ENCODE results near the gene TSPAN3. TPM values are rescaled to one million over a fixed set of nuclear protein-coding genes. Genes with fewer than 3 reads are reported as not detected.

Gene TSPAN3
- total RNA-seq, 2 donors from 2014 or later, result 111 to 128 TPM

- intact Hi-C loops (cut with DNase I), result no loop called here
- DNase-seq (ENCODE audit: low spot score), result no peak
Measured at GRCh38 chr15:77093436-77093835, 22.5 kb upstream of the TSPAN3 start.

GRCh38 chr15:77091097-77091496, 20.2 kb upstream of the TSPAN3 start:
- intact Hi-C loops (cut with DNase I), result no loop called here

GRCh38 chr15:77087213-77087612, 16.3 kb upstream of the TSPAN3 start:
- DNase-seq (ENCODE audit: low spot score), result no peak
- intact Hi-C loops (cut with DNase I), result no loop called here

More at GRCh38 chr15:77091097-77091496, 20.2 kb upstream of the TSPAN3 start:
- DNase-seq (ENCODE audit: low spot score), result no peak

GRCh38 chr15:77085297-77085696, 14.4 kb upstream of the TSPAN3 start:
- intact Hi-C loops (cut with DNase I), result no loop called here
- no peak for DNase-seq (ENCODE audit: low spot score)

GRCh38 chr15:77084436-77084835, 13.5 kb upstream of the TSPAN3 start:
- intact Hi-C loops (cut with DNase I), result no loop called here
- DNase-seq (ENCODE audit: low spot score), result no peak

- intact Hi-C loops (cut with DNase I), result no loop called here
- peak; percentile 88 for DNase-seq (ENCODE audit: low spot score)
Measured at GRCh38 chr15:77083381-77084160, 12.7 kb upstream of the TSPAN3 start.

GRCh38 chr15:77081971-77082370, 11.1 kb upstream of the TSPAN3 start:
- intact Hi-C loops (cut with DNase I), result no loop called here
- DNase-seq (ENCODE audit: low spot score), result no peak

GRCh38 chr15:77076323-77076915, 5.5 kb upstream of the TSPAN3 start:
- intact Hi-C loops (cut with DNase I), result no loop called here

GRCh38 chr15:77075528-77075927, 4.6 kb upstream of the TSPAN3 start:
- intact Hi-C loops (cut with DNase I), result no loop called here

More at GRCh38 chr15:77076323-77076915, 5.5 kb upstream of the TSPAN3 start:
- DNase-seq (ENCODE audit: low spot score), result no peak

GRCh38 chr15:77074350-77074749, 3.4 kb upstream of the TSPAN3 start:
- intact Hi-C loops (cut with DNase I), result no loop called here
- no peak for DNase-seq (ENCODE audit: low spot score)

More at GRCh38 chr15:77075528-77075927, 4.6 kb upstream of the TSPAN3 start:
- no peak for DNase-seq (ENCODE audit: low spot score)

GRCh38 chr15:77071305-77072223, 655 bp upstream of the TSPAN3 start:
- intact Hi-C loops (cut with DNase I), result no loop called here
- no peak for DNase-seq (ENCODE audit: low spot score)

- DNase-seq (ENCODE audit: low spot score), result no peak
- intact Hi-C loops (cut with DNase I), result no loop called here
Measured at GRCh38 chr15:77070180-77070494, 772 bp downstream of the TSPAN3 start.

GRCh38 chr15:77069521-77070121, 1.3 kb downstream of the TSPAN3 start:
- no peak for DNase-seq (ENCODE audit: low spot score)
- intact Hi-C loops (cut with DNase I), result no loop called here

GRCh38 chr15:77068633-77069032, 2.3 kb downstream of the TSPAN3 start:
- no peak for DNase-seq (ENCODE audit: low spot score)
- intact Hi-C loops (cut with DNase I), result no loop called here

GRCh38 chr15:77067691-77068367, 3.1 kb downstream of the TSPAN3 start:
- no peak for DNase-seq (ENCODE audit: low spot score)
- intact Hi-C loops (cut with DNase I), result no loop called here

- intact Hi-C loops (cut with DNase I), result no loop called here
- DNase-seq (ENCODE audit: low spot score), result no peak
Measured at GRCh38 chr15:77066971-77067690, 3.8 kb downstream of the TSPAN3 start.

GRCh38 chr15:77064539-77065308, 6.2 kb downstream of the TSPAN3 start:
- no peak for DNase-seq (ENCODE audit: low spot score)
- intact Hi-C loops (cut with DNase I), result no loop called here

- no peak for DNase-seq (ENCODE audit: low spot score)
- intact Hi-C loops (cut with DNase I), result no loop called here
Measured at GRCh38 chr15:77064063-77064462, 6.8 kb downstream of the TSPAN3 start.
